Gastrocnemius medialis (tissue), 4 donors: Measurements from ENCODE around the gene ITGA8.

Source experiments
- POLR2A ChIP-seq, 2 donors: fragments of 450-650 bp; IDR thresholded peaks; one replicate each; pipeline ENCODE4 v1.6.1; 2017; ENCODE audit warnings: antibody characterized with exemption in 2 of 2, mild to moderate bottlenecking in 2 of 2, moderate library complexity in 2 of 2
- TF ChIP-seq, protein P1 (sequence below), 5 experiments: fragments of 450-650 bp in 3 of 5; fragments of 200-600 bp in 2 of 5; sonication (generic) in 2 of 5; IDR thresholded peaks in 4 of 5; conservative IDR thresholded peaks in 1 of 5; 1 replicate in 4 of 5; 2 replicates in 1 of 5; pipeline ENCODE4 v1.5.1; 2016 to 2019; ENCODE audit warnings: antibody characterized with exemption in 5 of 5, mild to moderate bottlenecking in 3 of 5, moderate library complexity in 3 of 5

DNA sequence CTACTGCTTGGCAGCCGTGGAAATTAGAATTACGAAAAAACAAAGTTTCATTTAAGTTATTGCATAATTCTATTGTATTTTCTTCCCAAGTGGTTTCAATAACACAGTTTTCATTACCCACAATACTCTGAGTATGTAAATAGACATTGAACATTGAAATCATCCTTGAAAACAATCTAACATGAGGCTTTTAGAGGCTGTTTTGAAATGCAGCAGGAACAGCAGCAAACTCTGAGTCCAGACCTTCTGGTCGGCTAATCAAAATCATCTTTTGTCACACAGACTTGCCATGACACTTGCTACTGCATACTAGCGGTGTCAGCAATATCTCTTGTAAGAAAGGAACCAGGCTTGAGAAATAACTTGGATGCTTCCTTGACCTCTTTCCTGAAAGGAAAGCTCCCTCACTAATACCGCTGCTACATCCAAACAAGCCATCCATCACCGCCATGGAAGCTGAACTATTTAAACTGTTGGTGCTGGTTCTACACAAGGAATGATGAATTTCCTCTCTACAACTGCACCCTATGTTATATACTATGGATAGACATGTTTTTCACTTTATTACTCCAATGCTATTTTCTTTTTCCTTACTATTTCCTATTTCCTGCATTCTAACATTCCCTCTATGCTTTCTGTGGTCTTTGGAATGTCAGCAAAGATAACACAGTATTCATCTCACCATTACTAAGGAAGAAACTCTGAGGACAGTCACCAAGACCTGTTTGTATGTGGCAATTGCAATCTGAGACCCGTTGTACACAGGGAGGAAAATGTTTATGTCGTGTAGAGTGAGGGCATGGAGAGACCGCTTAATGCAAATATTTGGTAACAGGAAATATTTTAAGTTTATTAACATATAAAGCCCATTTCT, 130.8 kb downstream of the ITGA8 start:
- TF ChIP-seq, protein P1, sequence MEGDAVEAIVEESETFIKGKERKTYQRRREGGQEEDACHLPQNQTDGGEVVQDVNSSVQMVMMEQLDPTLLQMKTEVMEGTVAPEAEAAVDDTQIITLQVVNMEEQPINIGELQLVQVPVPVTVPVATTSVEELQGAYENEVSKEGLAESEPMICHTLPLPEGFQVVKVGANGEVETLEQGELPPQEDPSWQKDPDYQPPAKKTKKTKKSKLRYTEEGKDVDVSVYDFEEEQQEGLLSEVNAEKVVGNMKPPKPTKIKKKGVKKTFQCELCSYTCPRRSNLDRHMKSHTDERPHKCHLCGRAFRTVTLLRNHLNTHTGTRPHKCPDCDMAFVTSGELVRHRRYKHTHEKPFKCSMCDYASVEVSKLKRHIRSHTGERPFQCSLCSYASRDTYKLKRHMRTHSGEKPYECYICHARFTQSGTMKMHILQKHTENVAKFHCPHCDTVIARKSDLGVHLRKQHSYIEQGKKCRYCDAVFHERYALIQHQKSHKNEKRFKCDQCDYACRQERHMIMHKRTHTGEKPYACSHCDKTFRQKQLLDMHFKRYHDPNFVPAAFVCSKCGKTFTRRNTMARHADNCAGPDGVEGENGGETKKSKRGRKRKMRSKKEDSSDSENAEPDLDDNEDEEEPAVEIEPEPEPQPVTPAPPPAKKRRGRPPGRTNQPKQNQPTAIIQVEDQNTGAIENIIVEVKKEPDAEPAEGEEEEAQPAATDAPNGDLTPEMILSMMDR (IDR thresholded peaks at IDR 0.05 in 4 of 5, conservative IDR thresholded peaks at IDR 0.05 in 1 of 5), result no peak
- no peak for TF ChIP-seq POLR2A (IDR thresholded peaks at IDR 0.05)
